PC-3 (cell line): ENCODE data around the gene FAM107B. TPM values are rescaled to one million over a fixed set of nuclear protein-coding genes. Genes with fewer than 3 reads are reported as not detected.

ENCODE experiments used
- ATAC-seq: fragments of 200-7000 bp; cut with Tn5 transposase; 2 replicates; pipeline ENCODE4 v1.9.1; 2020; ENCODE audit warnings: mild to moderate bottlenecking, moderate library complexity
- BruUV-seq: library from RNA; stranded (reverse); fragments of 400-500 nt; replicated peaks from 2 replicates; lab custom pipeline; 2021; lab: Mats Ljungman, UMichigan
- CTCF ChIA-PET: fragments of 300-600 bp; sonication (Branson Sonifier 250); formaldehyde crosslinking; loops from one replicate; lab custom pipeline; 2022; ENCODE audit warnings: antibody characterized with exemption; lab: Charles Lee
- POLR2A ChIA-PET: fragments of 300-600 bp; sonication (Branson Sonifier 250); formaldehyde crosslinking; loops from one replicate; lab custom pipeline; 2022; ENCODE audit warnings: antibody characterized with exemption; ENCODE audit not compliant: unreplicated experiment; lab: Charles Lee
- DNase-seq: peaks from one replicate; pipeline ENCODE4 v3.0.0-alpha.2; 2015
- H2AFZ ChIP-seq: fragments of 300-600 bp; sonication (generic); 2 replicates; pipeline ENCODE4 v1.6.0; 2016; ENCODE audit warnings: antibody characterized with exemption, low read length
- H3F3A ChIP-seq: fragments of 300-600 bp; sonication (generic); one replicate; pipeline ENCODE4 v1.6.0; 2017; ENCODE audit warnings: antibody characterized with exemption, low read length, control low read depth, mild to moderate bottlenecking; ENCODE audit not compliant: unreplicated experiment
- H3K27ac ChIP-seq: fragments of 300-600 bp; sonication (generic); 2 replicates; pipeline ENCODE4 v1.5.1; 2016; ENCODE audit warnings: mild to moderate bottlenecking, low read length
- H3K27me3 ChIP-seq: fragments of 300-600 bp; sonication (generic); 2 replicates; pipeline ENCODE4 v1.6.1; 2016; ENCODE audit warnings: low read length, mixed read lengths
- H3K36me3 ChIP-seq: fragments of 300-600 bp; sonication (generic); 2 replicates; pipeline ENCODE4 v1.6.1; 2016; ENCODE audit warnings: low read depth, mixed run types, low read length, mixed read lengths
- H3K4me1 ChIP-seq: fragments of 300-600 bp; sonication (generic); 2 replicates; pipeline ENCODE4 v1.5.1; 2016; ENCODE audit warnings: low read length; ENCODE audit not compliant: insufficient read depth
- H3K4me2 ChIP-seq: fragments of 300-600 bp; sonication (generic); 2 replicates; pipeline ENCODE4 v1.6.0; 2016; ENCODE audit warnings: low read length
- H3K4me3 ChIP-seq: fragments of 300-600 bp; sonication (generic); 2 replicates; pipeline ENCODE4 v1.5.1; 2016; ENCODE audit warnings: mild to moderate bottlenecking, low read length, mixed read lengths
- H3K79me2 ChIP-seq: fragments of 300-600 bp; sonication (generic); 2 replicates; pipeline ENCODE4 v1.6.1; 2017; ENCODE audit warnings: low read length, mixed read lengths
- H3K9ac ChIP-seq: fragments of 300-600 bp; sonication (generic); 2 replicates; pipeline ENCODE4 v1.6.0; 2016; ENCODE audit warnings: mild to moderate bottlenecking, low read length
- H3K9me2 ChIP-seq: fragments of 300-600 bp; sonication (generic); replicated peaks from 2 replicates; pipeline ENCODE4 v1.6.1; 2016; ENCODE audit warnings: mixed run types, low read length, mixed read lengths
- H3K9me3 ChIP-seq: fragments of 300-600 bp; sonication (generic); 2 replicates; pipeline ENCODE4 v1.6.1; 2016; ENCODE audit warnings: low read length, mixed read lengths
- H4K20me1 ChIP-seq: fragments of 300-600 bp; sonication (generic); 2 replicates; pipeline ENCODE4 v1.6.1; 2016; ENCODE audit warnings: low read length, mixed read lengths
- EZH2 ChIP-seq: fragments of 300-600 bp; sonication (generic); IDR thresholded peaks from one replicate; pipeline ENCODE4 v1.6.1; 2017; ENCODE audit warnings: antibody characterized with exemption, mild to moderate bottlenecking, low read length; ENCODE audit not compliant: unreplicated experiment
- EZH2phosphoT487 ChIP-seq: fragments of 300-600 bp; sonication (generic); IDR thresholded peaks from 2 replicates; pipeline ENCODE4 v1.6.1; 2018; ENCODE audit warnings: mild to moderate bottlenecking, antibody characterized with exemption, low read length, borderline replicate concordance
- intact Hi-C: fragments of 100-400 bp; cut with micrococcal nuclease; formaldehyde crosslinking; loops from 2 replicates; pipeline ENCODE4 v1.9.0; 2023
- total RNA-seq: library from RNA; depleted of rRNA; stranded (reverse); fragments of >200 nt; gene quantifications from 2 replicates; pipeline ENCODE4 v1.2.3, GENCODE V29; 2014
- TF ChIP-seq, protein P1 (sequence below): fragments of 300-600 bp; sonication (generic); conservative IDR thresholded peaks from 2 replicates; pipeline ENCODE4 v1.5.1; 2017; ENCODE audit warnings: antibody characterized with exemption, low read depth, mild to moderate bottlenecking, low read length

Gene FAM107B
- total RNA-seq, 1 experiment from 2014 or later = 36.6 TPM

DNA sequence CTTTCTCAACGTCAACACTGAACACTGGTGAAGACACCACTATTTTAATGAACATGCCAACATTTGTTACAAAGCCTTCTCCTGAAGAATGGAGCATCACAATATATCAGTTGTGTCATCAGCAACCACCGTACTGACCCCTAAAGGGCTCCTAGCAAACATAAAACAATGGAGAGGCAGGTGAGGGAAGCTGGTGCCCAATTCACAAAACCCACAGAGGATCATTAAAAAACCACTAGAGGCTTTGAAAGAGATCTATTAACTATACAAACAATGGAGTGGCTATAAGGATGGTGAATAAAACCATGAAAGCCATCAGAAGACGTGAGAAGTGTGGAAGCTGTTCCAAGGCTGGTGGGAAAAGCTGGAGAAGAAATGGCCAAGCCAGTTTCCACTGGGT is 150.8 kb downstream of the FAM107B start:
- Histone ChIP-seq H3K9ac (no peak overlapping the region), H3K4me2 (no peak overlapping the region), H3K27ac (no peak overlapping the region), H3K9me2 (no peaks in the 10 kb centered on the region), H2AFZ (no peak overlapping the region), H3K27me3 (no peaks in the 10 kb centered on the region), H3K36me3 (no peaks in the 10 kb centered on the region), H3K79me2 (no peaks in the 10 kb centered on the region), H4K20me1 (no peaks in the 10 kb centered on the region), H3K4me1 (no peaks in the 10 kb centered on the region), H3K9me3 (no peaks in the 10 kb centered on the region), H3F3A (no peaks in the 10 kb centered on the region), H3K4me3 (no peak overlapping the region)
- CTCF ChIA-PET = no interaction called here
- BruUV-seq = no TSS peak
- POLR2A ChIA-PET = no interaction called here
- intact Hi-C loops = no loop called here
- DNase-seq = no peak
- ATAC-seq = no peak
- no peak for TF ChIP-seq EZH2phosphoT487
- TF ChIP-seq, protein P1, sequence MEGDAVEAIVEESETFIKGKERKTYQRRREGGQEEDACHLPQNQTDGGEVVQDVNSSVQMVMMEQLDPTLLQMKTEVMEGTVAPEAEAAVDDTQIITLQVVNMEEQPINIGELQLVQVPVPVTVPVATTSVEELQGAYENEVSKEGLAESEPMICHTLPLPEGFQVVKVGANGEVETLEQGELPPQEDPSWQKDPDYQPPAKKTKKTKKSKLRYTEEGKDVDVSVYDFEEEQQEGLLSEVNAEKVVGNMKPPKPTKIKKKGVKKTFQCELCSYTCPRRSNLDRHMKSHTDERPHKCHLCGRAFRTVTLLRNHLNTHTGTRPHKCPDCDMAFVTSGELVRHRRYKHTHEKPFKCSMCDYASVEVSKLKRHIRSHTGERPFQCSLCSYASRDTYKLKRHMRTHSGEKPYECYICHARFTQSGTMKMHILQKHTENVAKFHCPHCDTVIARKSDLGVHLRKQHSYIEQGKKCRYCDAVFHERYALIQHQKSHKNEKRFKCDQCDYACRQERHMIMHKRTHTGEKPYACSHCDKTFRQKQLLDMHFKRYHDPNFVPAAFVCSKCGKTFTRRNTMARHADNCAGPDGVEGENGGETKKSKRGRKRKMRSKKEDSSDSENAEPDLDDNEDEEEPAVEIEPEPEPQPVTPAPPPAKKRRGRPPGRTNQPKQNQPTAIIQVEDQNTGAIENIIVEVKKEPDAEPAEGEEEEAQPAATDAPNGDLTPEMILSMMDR = no peak
- TF ChIP-seq EZH2 = no peak

DNA sequence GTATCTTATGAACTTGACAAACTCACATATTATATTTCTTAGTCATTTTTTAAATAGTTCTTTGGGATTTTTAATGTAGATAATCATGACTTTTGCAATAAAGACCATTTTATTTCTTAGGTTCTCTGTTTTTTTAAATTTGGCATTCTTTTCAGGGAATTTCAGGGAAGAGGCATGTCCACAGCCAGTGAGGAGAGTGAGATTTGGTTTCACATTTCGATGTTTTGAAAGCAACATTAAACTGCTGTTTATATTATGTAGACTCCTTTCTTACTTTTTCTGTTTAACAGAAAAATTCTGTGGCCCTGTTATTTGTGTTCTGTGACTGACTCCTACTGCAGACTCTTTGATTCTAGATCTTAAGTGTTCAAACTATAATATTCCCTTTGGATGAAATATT is 153.7 kb downstream of the FAM107B start:
- CTCF ChIA-PET = no interaction called here
- no peaks in the 10 kb centered on the region for H3K9me3 ChIP-seq
- TF ChIP-seq, protein P1 = no peak
- TF ChIP-seq EZH2phosphoT487 (no peak), EZH2 (no peak)
- H2AFZ ChIP-seq = no peak overlapping the region
- H3K27me3 ChIP-seq = no peaks in the 10 kb centered on the region
- H3K36me3 ChIP-seq = no peaks in the 10 kb centered on the region
- no peaks in the 10 kb centered on the region for H3K79me2 ChIP-seq
- H4K20me1 ChIP-seq = no peaks in the 10 kb centered on the region
- DNase-seq = no peak
- H3K9ac ChIP-seq = no peak overlapping the region
- no peak overlapping the region for H3K27ac ChIP-seq
- no peak for ATAC-seq
- no peaks in the 10 kb centered on the region for H3K9me2 ChIP-seq
- no peaks in the 10 kb centered on the region for H3F3A ChIP-seq
- intact Hi-C loops = no loop called here
- no TSS peak for BruUV-seq
- H3K4me1 ChIP-seq = peaks cover 6% of the 10 kb centered on the region; the same call in 1 of the 2 replicates
- no peak overlapping the region for H3K4me3 ChIP-seq
- POLR2A ChIA-PET = no interaction called here
- no peak overlapping the region for H3K4me2 ChIP-seq

DNA sequence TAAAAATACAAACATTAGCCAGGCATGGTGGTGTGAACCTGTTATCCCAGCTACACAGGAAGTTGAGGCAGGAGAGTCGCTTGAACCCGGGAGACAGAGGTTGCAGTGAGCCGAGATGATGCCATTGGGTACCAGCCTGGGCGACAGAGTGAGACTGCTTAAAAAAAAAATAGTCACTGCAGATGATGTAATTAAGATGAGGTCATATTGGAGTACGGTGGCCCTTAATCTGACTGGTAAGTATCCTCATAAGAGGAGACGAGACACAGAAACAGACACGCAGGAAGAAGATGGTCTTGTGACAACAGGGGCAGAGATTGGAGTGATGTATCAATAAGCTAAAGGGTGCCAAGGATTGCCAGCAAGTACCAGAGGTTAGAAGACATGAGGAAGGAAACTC is 156.0 kb downstream of the FAM107B start:
- no peaks in the 10 kb centered on the region for H3K9me2 ChIP-seq
- DNase-seq (no peak), ATAC-seq (no peak)
- H3K27me3 ChIP-seq = no peaks in the 10 kb centered on the region
- H3K36me3 ChIP-seq = no peaks in the 10 kb centered on the region
- H3F3A ChIP-seq = no peaks in the 10 kb centered on the region
- ChIA-PET POLR2A (no interaction called here), CTCF (no interaction called here)
- no peak for TF ChIP-seq EZH2
- TF ChIP-seq, protein P1 = no peak
- TF ChIP-seq EZH2phosphoT487 = no peak
- no peak overlapping the region for H2AFZ ChIP-seq
- H3K79me2 ChIP-seq = no peaks in the 10 kb centered on the region
- no peak overlapping the region for H3K4me2 ChIP-seq
- H3K4me3 ChIP-seq = no peak overlapping the region
- BruUV-seq = no TSS peak
- H4K20me1 ChIP-seq = no peaks in the 10 kb centered on the region
- no peak overlapping the region for H3K27ac ChIP-seq
- no peaks in the 10 kb centered on the region for H3K9me3 ChIP-seq
- peaks cover 6% of the 10 kb centered on the region; the same call in 1 of the 2 replicates for H3K4me1 ChIP-seq
- intact Hi-C loops = no loop called here
- no peak overlapping the region for H3K9ac ChIP-seq
